RCC 7860 (cell line): ENCODE results near the gene CTNNA2.
A peak's percentile ranks its signal among the peaks of the same experiment; 100 is the strongest.

Experiments
- DNase-seq: peaks from one replicate; pipeline ENCODE4 v3.0.0-alpha.2; 2015; ENCODE audit warnings: low spot score
- FAIRE-seq: peaks from 2 replicates; lab custom pipeline; 2012; peaks lifted over from hg19 to GRCh38; lab: Jason Lieb, UNC

CTNNA2 gene

DNA sequence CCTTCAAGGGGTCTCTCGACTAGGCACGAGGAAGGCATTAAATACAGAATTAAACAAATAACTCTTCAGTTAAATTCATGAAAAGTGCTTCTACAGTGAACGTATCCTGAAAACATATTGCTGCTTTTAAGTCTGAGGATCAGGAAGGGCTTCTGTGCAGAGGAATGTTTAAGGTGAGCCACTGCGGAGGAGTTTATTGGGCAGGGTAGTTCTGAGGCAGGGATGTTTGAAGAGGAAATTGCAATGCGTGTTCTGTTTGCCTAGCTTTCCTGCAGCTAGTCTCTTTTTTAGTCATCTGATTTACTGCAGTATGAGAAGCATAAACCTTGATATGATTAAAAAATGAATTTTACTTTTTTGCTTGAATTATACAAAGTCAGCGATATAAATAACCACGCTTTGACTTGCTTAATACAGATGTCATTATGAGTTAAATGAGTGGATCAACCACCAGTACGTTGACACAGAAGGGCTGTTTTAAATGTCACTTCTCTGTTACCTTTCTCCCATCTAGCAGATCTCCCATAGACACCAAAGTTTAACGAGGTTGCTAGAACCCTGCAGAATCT lies 98.7 kb downstream of the CTNNA2 start:
- FAIRE-seq, result no peak

DNA sequence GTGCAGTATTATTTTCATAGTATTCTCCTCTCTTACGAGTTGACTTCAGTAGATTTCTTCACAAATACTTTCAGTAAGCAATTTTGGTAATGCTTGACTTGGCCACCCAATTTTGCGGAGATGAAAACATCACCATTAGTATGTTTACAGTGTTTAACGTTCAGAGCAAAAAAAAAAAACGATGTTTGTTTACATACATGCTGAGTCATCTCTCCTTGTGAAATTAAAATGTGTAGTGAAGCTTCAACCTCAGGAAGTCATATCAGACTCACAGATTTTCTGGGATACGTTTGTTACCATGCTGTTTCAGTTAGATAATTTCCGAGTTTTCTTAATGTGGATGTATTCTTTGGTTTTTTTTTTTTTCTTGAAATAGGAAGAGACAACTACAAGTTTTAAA lies 100.1 kb downstream of the CTNNA2 start:
- DNase-seq (no peak), FAIRE-seq (no peak)

More for the DNA sequence above, 98.7 kb downstream of the CTNNA2 start:
- no peak for DNase-seq

DNA sequence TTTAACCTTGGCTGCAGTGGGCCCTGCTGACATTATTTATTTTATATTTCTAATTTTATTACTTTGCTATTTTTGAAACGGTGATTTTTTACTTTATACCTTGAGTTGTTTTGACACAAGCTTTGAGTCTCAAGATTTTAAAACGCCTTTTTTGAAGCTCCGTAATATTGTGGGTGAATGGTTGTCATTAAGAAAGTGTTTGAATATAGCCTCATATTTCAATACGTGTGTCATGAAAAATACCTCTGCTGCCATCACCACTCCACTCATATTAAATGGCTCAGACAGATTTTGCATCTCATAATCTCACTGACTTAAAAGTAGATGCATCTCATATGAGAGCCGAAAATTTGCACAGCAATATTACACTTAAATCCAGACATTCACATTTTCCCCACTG lies 106.6 kb downstream of the CTNNA2 start:
- FAIRE-seq, result no peak
- no peak for DNase-seq

DNA sequence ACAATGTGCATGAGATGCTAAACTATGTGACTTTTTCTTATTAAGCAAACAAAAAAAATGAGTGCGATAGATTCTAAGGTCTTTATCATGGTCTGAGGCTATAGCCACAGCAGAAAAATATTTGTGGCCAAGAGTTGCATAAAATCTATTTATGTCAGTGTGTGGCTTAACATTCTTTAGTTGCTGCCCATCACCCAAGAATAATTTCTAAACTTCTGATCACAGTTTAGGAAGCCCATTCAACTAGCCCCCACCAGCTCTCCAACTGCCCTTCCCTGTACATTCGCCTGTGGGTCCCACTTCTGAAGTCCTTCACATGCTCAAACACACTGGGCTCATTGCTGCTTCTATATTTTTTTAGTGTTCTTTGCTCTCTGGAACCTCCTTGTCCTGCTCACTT lies 107.1 kb downstream of the CTNNA2 start:
- FAIRE-seq, result peak; percentile 78
- peak; percentile 68 for DNase-seq

DNA sequence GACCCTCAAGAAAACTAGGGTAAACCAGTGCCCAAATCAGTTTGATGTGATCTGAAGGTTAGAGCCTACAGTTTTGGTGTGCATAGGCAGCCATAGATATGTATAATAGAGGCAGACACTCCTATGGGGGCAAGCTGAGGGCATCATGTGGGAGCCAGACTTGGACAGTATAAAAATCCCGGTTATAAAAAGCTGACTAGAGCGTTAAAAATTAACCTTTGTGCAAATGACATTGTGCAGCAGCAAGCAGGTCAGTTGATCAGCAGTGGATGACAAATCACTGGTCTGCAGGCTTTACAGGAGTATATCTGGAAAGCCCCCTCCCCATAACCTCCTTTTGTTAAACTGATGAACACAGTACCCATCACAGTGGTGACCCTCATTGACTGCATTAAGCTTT lies 107.8 kb downstream of the CTNNA2 start:
- DNase-seq (peak; percentile 76), FAIRE-seq (peak; percentile 83)

DNA sequence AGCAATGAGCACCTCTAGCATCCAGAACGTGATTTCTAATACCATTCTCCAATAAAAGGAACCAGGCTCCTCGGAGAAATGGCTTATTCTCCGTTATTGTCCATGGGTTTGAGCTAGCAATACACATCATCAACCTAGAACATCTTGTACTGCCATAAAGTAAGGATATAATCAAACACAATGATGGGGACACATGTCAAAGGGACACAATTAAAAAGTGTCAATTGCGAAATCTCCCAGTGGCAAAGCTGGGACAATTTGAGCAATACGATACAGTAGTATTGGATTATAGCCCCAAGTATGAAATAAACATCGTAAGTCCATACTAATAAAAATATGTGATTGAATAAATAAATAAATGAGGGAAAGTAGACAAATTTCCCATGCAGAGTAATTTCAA lies 108.4 kb downstream of the CTNNA2 start:
- no peak for FAIRE-seq
- no peak for DNase-seq

DNA sequence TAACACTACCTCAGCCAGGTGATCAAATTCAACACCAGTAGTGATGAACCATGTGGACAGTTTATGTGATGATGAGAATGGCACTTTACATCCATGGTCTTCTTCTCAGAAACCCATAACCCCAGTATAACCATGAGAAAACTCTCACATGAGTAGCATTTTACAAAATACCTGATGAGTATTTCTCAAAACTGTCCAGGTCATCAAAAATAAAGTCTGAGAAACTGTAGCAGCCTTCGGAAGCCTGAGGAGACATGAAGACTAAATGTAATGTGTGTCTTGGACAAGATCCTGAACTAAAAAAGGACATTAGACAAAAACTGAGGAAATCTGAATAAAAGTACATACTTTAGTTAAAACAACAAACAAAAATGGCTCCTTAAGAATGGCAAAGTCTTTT lies 108.9 kb downstream of the CTNNA2 start:
- no peak for FAIRE-seq
- DNase-seq, result no peak

DNA sequence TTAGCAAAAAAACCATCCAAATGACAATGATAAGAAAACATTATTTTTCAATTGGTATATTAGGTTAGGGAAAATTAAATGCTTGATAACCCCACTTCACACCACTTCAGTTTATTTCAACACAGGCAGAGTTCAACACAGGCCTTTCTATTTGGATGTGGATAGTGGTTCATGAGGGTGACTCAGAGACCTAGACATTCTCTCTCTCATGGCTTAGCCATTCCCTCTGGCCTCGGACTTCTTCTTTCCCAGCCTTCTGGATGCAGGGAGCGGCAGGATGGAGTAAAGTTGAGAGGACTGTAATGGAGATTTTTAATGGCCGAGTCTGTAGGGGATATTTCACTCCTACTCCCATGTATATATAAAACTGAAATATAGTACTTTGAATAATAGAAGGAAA lies 109.7 kb downstream of the CTNNA2 start:
- DNase-seq, result peak; percentile 78
- FAIRE-seq, result peak; percentile 93

DNA sequence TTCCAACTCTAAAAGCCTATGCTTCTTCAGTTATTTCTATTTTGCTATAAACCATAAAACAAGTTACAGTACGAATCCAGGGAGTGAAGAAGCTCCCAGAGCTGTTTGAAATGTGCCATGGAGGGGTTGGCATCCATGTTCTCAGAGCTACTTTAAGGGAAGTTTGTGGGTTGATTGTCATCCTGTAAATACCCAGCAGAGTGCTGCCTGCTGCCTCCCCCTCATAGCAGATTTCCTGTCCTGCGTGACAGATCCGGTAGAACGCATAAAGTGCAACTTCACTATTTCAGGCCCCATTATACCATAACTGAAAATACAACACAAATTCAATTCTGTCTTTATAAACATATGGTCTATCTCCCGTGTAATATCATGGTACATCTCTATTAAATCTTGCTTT lies 114.4 kb downstream of the CTNNA2 start:
- FAIRE-seq (no peak), DNase-seq (no peak)

DNA sequence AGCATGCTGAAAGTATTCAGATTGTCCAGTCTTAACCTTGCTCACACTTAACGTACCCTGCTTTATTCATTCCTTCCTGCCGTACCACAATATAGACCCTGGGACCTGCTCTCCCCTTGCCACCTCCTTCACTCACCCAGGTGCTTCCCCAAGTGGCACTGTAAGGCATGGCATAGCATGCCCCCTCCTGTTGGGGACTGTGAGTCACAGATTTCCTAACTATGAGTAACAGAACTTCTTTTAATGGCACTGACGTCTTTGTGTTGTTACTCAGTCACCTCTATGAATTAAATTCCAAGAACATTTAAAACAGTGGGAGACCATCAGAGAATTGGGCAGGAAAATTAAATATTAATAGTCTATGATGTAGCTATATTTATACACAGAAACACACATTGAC lies 117.2 kb downstream of the CTNNA2 start:
- FAIRE-seq (peak; percentile 95), DNase-seq (peak; percentile 90)

DNA sequence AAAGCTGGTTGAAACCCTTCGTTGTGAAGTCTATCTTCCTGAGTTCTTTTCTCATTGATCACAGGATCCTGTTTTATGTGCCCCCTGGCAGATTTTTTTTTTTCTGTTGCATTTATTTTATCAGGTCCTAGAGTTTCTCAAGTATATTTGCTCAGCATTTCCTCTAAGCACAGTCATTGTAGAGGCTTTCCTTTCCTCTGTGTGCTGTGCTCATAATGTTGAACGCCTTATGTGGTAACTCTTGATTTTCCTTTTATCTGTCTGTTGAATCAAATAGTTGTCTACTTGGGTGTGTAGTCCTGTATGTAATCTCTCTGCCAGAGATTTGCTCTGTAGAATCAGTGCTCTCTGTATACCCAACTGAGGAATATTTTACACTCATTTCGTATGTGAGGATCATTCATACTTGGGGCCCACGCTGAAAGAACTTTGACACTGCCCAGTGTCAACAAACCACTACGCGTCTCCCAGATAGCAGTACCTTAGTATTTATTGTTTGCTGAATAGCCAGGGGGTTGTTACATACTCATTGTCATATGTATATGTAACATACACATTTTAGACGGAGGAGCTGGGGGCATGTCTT lies 118.2 kb downstream of the CTNNA2 start:
- DNase-seq (no peak), FAIRE-seq (no peak)

DNA sequence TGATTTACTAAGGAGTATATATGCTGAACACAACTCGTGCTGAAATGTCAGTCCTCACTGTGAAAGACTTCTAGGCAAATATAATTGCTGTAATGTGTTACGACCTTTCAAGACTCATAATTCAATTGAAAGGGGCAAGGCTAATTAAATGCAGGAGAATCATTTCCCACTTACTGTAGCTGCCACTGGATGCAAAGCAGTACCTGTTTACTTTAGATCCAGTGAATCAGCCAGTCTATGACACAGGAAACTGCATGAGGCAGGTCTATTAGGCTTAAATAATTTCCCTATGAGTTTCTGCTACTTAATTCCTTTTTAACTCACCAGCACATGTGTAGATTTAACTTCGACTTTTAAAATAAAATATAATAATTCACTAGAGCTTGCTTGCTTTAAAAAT lies 125.6 kb downstream of the CTNNA2 start:
- FAIRE-seq, result no peak

DNA sequence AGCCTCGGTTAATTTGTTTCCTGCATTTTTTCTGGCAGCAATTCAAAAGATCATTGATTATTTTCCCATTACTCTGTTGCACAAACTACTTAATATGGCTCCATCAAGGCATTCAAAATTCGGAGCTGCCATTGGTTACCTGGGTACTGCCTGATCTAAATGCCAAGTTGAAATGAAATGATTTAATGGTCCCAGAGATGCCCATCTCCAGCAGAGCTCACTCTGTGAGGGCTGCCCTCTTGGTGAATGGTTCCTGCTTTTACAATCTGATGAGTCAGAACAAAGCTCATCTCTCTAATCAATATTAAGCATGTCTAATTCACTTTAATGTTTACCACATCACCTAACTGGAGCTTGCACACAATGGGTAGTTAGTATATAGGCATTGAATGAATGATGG lies 126.1 kb downstream of the CTNNA2 start:
- DNase-seq, result no peak
- FAIRE-seq, result no peak

More for the DNA sequence above, 125.6 kb downstream of the CTNNA2 start:
- no peak for DNase-seq

DNA sequence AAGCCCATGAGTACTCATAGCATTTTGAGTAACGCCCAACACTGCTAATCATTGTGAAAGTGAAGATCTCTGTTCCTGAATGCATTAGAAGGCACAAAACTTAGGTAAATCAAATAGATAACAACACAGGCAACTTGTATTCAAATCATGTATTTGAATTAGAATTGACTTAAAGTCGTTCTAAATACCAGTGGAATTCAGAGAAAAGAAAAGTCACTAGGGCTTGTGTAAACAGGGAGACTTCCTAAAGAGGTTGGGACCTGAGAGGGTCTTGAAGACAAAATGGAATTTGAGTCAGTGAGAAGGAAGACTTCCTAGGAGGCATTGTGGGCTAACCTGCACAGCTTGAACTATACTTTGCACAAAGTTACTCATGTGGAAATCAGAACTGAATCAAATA lies 127.2 kb downstream of the CTNNA2 start:
- no peak for DNase-seq

DNA sequence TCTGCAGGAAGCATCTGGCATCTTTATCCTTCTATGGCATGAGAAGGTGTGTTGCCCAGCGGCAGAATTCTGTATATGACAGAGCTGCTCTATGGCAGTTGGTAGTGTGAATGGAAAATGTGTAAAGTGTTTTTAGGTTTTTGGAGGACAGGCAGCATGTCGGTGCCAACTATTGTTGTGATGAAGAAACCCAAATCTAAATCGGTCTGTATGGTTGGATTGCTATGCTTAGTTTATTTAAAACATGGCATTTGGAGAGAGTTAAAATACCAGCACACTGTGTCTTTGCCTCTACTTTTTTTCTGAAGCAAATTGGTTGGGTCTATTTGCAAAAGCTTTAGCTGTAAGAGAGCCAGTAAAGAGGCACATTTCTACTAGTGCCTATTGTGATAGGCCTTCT lies 136.7 kb downstream of the CTNNA2 start:
- DNase-seq (no peak), FAIRE-seq (no peak)

More for the DNA sequence above, 127.2 kb downstream of the CTNNA2 start:
- FAIRE-seq, result no peak

DNA sequence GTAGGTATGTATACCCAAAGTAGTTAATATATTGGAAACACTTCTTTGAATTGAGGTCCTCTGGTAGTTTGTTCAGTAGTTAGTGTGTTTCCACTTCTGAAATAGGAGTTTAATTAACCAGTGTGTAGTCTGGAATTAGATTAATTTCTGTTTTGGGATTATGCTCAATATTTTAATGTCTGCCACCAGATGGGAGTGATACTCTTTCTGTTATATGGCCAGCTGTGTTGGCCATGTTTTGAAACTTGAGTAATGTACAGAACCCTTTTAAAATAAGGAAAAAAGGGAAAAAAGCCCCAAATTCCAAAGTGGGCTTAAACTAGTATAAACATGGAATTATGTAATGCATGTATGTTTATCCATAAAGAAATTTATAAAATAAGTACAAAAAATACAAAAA lies 147.7 kb downstream of the CTNNA2 start:
- no peak for FAIRE-seq
- DNase-seq, result no peak

DNA sequence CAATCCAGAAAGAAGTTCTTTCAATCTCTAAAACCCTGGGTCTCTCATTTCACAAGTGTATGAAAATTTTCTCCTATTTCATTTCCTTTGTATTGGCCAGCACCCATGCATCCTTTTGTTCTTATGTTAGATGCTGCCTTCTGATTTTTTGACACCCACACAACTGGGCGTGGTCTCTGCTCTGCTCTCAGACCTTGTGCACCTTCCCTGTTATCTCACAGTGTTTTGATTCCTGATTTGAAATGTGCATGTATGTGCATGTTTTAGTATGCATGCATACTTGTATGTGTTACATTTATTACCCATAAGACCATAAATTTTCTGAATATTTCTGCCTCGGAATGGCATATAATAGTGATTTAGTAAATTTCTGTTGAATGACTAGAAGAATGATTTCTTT lies 152.2 kb downstream of the CTNNA2 start:
- no peak for FAIRE-seq
- DNase-seq, result no peak

DNA sequence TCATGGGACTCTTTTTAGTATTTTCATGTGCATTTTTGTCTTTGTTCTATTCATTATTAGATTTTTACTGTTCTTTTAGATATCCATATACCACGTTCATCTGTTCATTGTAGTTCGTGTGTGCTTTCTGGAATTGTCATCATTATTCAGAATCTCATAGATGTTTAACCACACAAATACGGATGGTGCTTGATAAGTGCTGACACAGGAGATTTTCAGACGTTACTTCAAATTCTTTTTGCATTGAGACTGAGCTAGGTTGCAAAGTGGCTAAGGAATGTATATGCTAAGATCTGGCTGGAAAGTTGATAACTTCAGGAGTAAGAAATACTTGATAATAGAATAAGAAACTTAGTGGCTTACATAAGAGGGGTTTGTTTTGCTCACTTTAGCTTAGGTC lies 153.6 kb downstream of the CTNNA2 start:
- DNase-seq (no peak), FAIRE-seq (no peak)

DNA sequence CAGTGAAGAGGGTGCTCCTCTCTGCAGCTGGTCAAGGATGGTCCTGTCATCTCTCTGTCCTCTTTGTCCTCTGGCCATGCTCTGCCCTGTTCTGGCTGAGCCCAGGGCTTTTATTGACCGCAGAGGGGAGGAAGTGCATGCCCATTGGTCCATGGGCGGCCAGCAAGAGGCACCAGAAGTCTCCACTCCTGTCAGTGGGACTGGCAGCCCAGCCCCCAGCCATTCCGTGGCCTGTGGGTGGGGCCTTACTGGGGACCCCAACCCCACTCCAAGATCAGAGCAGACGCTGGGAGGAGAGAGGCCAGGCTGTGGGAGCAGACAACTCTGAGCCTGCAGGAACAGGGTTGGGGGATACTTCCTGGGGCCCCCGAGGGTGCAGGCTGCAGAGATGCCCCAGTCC lies 156.9 kb downstream of the CTNNA2 start:
- DNase-seq, result no peak
- no peak for FAIRE-seq

DNA sequence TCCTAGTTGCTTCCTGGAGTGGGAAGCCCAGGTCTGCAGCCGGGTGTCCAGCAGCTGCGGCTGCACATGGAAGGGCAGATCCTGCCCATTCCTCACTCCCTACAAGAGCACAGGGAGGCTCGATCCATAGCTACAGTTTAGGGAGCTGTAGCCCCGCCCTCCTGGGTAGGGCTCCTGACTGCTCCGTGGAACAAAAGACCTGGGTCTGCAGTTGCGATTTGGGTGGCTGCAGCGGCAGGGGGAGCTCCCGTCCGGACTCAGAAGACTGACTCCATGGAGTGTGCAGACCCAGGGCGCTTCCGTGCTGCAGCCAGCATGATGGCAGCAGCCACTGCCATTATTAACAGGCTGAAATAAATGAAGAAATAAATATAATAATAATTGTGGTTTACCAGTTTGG lies 157.3 kb downstream of the CTNNA2 start:
- DNase-seq, result no peak

DNA sequence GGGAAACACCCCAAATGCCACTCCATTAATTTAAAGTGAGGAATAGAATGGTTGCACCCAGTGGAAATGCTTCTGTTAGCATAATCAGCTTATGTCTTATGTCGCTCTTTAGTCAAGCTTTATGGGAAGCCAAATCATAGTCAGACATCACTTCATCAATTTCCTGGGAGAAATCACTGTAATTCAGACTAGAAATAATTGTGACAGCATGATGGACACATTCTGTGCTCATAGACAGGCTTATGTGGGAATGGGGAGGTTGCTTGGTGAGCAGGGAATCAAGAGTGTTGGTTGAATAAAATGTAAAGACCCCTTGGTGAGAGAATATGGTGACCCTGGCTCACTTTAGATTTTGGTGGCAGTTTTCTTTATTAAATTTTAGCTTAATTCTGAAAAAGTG lies 174.0 kb downstream of the CTNNA2 start:
- no peak for FAIRE-seq
- no peak for DNase-seq

More for the DNA sequence above, 157.3 kb downstream of the CTNNA2 start:
- FAIRE-seq, result no peak

DNA sequence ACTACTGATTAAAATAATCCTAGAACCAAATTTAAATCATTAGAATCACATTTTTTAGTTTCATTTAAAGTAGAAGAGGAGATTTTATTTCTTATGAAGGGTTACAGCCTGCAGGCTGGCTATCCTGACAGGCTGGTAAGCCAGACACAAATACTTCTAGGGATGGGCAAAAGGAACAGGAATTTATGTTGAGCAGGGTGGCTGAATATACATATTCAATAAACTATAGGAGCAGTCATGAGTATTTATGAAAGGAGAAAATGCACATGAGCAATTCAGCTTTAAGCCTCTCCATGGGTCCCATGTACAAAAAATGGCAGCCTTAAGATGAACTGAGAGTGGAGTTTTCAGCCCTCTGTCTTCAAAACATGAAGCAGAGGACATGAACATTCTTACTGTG lies 182.4 kb downstream of the CTNNA2 start:
- no peak for DNase-seq
- FAIRE-seq, result no peak

DNA sequence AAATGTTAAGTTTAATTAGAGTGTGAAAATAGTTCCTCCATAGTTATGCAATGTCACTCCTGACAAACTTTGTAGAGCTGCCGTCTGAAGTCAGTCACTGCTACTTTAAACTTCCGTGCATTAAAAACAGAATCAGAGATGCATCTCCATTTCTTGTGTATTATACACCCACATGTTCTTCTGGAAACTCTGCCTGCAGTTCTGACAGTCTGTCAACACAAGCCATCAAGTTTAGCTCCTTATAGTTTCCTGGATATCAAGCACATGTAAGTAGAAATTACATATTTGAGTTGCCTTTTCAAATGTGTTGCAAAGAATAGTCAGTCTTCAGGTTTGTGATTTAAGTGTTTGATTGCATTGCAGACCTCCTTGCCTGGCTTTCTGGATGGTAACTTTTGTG lies 184.3 kb downstream of the CTNNA2 start:
- DNase-seq (no peak), FAIRE-seq (no peak)
